Heart left ventricle (tissue), 13 donors: Measurements from ENCODE around the gene RAD51B.

ENCODE experiments used
- POLR2A ChIP-seq, 2 donors: fragments of 450-650 bp; IDR thresholded peaks; one replicate each; pipeline ENCODE4 v1.6.1; 2017; ENCODE audit warnings: antibody characterized with exemption in 2 of 2, mild to moderate bottlenecking in 2 of 2, moderate library complexity in 2 of 2
- TF ChIP-seq, protein P1 (sequence below), 12 donors: fragments of 200-600 bp; sonication (generic) in 4 of 12; IDR thresholded peaks; one replicate each; pipeline versions ENCODE4 v1.5.0 to v1.8.0; 2018 to 2022; ENCODE audit warnings: antibody characterized with exemption in 12 of 12, mild to moderate bottlenecking in 5 of 12
- donor health status: ischemic (EF 13 %, LVEDD 7.1; RV severe dilation, severe dysfunction).
- donor health status: DM: no; HTN: yes; CAD: no.
- donor health status: DM: no; HTN: no; CAD: no.
- donor health status: ischemic (EF 25% LVEDD 6.9; RV normal size, moderate dysfunction).
- donor health status: ischemic (EF 25% LVEDD 5.7; RV mildly dilated, moderate dysfunction).
- donor health status: ischemic (EF 35%, LVEDD 5.7; RV mildly dilated, moderate dysfunction).
- donor health status: nonischemic (EF 11% LVEDD 7.7; RV severe dilation, severe dysfunction).
- donor health status: DM: yes; HTN: yes; CAD: no.
- donor health status: PGD.
- donor health status: ischemic (EF 29% LVEDD 5.4; RV normal size, mild dysfunction).
- donor health status: nonischemic (EF 23%, LVEDD 6.1; RV moderate dilation, normal function).

DNA sequence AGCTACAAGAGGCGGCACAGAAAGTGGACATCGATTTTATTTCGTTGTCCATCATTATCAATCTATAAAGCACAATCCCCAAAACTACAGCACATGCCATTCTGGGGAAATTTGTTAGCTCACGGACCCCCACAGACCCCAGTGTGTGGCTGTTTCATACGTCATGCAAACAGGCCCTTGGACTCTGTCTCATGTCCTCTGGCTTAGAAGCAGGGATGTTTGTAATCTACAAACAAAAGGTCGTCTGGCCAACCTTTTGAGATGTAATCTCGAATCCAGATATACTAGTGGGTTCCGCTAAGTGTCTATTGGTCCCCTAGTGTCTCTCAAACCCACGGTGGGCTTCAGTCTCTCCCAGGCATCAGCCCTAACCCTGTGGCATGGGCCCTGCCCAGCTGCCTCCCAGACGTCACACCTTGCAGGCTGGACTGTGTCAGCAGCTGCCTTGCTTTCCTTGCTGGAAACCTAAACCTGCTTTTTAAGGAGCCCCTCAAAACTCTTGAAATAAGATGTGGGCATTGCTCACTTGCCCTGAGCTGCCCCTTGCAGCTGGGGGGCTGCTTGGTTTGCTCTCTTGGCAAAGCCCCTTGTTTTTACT lies 752.4 kb downstream of the RAD51B start:
- TF ChIP-seq, protein P1, sequence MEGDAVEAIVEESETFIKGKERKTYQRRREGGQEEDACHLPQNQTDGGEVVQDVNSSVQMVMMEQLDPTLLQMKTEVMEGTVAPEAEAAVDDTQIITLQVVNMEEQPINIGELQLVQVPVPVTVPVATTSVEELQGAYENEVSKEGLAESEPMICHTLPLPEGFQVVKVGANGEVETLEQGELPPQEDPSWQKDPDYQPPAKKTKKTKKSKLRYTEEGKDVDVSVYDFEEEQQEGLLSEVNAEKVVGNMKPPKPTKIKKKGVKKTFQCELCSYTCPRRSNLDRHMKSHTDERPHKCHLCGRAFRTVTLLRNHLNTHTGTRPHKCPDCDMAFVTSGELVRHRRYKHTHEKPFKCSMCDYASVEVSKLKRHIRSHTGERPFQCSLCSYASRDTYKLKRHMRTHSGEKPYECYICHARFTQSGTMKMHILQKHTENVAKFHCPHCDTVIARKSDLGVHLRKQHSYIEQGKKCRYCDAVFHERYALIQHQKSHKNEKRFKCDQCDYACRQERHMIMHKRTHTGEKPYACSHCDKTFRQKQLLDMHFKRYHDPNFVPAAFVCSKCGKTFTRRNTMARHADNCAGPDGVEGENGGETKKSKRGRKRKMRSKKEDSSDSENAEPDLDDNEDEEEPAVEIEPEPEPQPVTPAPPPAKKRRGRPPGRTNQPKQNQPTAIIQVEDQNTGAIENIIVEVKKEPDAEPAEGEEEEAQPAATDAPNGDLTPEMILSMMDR (IDR thresholded peaks at IDR 0.05): no peak
- TF ChIP-seq POLR2A (IDR thresholded peaks at IDR 0.05): no peak
